Hematopoietic multipotent progenitor cell (in vitro differentiated cells): ENCODE data around the gene PLPPR4. TPM values are rescaled to one million over a fixed set of nuclear protein-coding genes. Genes with fewer than 3 reads are reported as not detected.
"Not testable (repeated sequence)": the region's sequence is repeated elsewhere in the genome, so short reads cannot be mapped to it uniquely, and the experiment has no call there.

Source experiments
- DNase-seq, 3 donors: peaks; one replicate each; pipeline ENCODE4 v3.0.0-alpha.2; 2011 to 2015; ENCODE audit warnings: low read depth in 2 of 3, low spot score in 2 of 3
- total RNA-seq: library from RNA; depleted of rRNA; stranded (reverse); fragments of >200 nt; gene quantifications from one replicate; pipeline ENCODE4 v1.2.3, GENCODE V29; 2012

Gene PLPPR4
- not detected for total RNA-seq

GRCh38 chr1:99264201-99265021 is at the start of gene PLPPR4:
TSS of gene PLPPR4 (plus strand) at chr1:99264492. CDS start at chr1:99264594, 102 bp downstream.
- DNase-seq = peak in 2 of 3 donors; percentile 5 to 27

- no peak for DNase-seq
Measured at GRCh38 chr1:99216956-99217355, 47.3 kb upstream of the PLPPR4 start.

- no peak for DNase-seq
Measured at GRCh38 chr1:99217599-99217998, 46.7 kb upstream of the PLPPR4 start.

GRCh38 chr1:99218572-99218971 is 45.7 kb upstream of the PLPPR4 start:
- no peak for DNase-seq

- no peak for DNase-seq
Measured at GRCh38 chr1:99218999-99219398, 45.3 kb upstream of the PLPPR4 start.

- DNase-seq = no peak
Measured at GRCh38 chr1:99227056-99227897, 37.0 kb upstream of the PLPPR4 start.

GRCh38 chr1:99228153-99228552 is 36.1 kb upstream of the PLPPR4 start:
- no peak for DNase-seq

GRCh38 chr1:99229122-99229521 is 35.2 kb upstream of the PLPPR4 start:
- no peak for DNase-seq

- DNase-seq = no peak
Measured at GRCh38 chr1:99230695-99231094, 33.6 kb upstream of the PLPPR4 start.

- no peak for DNase-seq
Measured at GRCh38 chr1:99232172-99232571, 32.1 kb upstream of the PLPPR4 start.

GRCh38 chr1:99233446-99233845 is 30.8 kb upstream of the PLPPR4 start:
- DNase-seq = no peak

- peak in 1 of 3 donors; percentile 4 for DNase-seq
Measured at GRCh38 chr1:99236756-99237155, 27.5 kb upstream of the PLPPR4 start.

GRCh38 chr1:99239690-99240089 is 24.6 kb upstream of the PLPPR4 start:
- no peak for DNase-seq

- no peak for DNase-seq
Measured at GRCh38 chr1:99240621-99241020, 23.7 kb upstream of the PLPPR4 start.

- DNase-seq = no peak
Measured at GRCh38 chr1:99246152-99246551, 18.1 kb upstream of the PLPPR4 start.

- no peak for DNase-seq
Measured at GRCh38 chr1:99247199-99247598, 17.1 kb upstream of the PLPPR4 start.

- DNase-seq = no peak
Measured at GRCh38 chr1:99250728-99251127, 13.6 kb upstream of the PLPPR4 start.

- no peak for DNase-seq
Measured at GRCh38 chr1:99251308-99251707, 13.0 kb upstream of the PLPPR4 start.

GRCh38 chr1:99252630-99253029 is 11.7 kb upstream of the PLPPR4 start:
- no peak for DNase-seq

- not testable (repeated sequence) for DNase-seq
Measured at GRCh38 chr1:99260402-99260801, 3.9 kb upstream of the PLPPR4 start.

GRCh38 chr1:99265124-99265523 is 832 bp downstream of the PLPPR4 start:
- no peak for DNase-seq

GRCh38 chr1:99266726-99267125 is 2.4 kb downstream of the PLPPR4 start:
- no peak for DNase-seq
